Lower lobe of right lung (tissue), 2 donors: ENCODE measurements around the gene KCNK6. TPM values are rescaled to one million over a fixed set of nuclear protein-coding genes. Genes with fewer than 3 reads are reported as not detected.

ENCODE experiments used
- ATAC-seq, 2 donors: fragments of 200-7000 bp; cut with Tn5 transposase; one replicate each; pipeline ENCODE4 v1.9.1; 2020 to 2022; ENCODE audit warnings: mild to moderate bottlenecking in 2 of 2, moderate library complexity in 2 of 2
- DNase-seq: peaks from one replicate; pipeline ENCODE4 v3.0.0-alpha.2; 2020
- H3K27ac ChIP-seq: fragments of 200-600 bp; one replicate; pipeline ENCODE4 v1.8.0; 2022
- H3K27me3 ChIP-seq: fragments of 200-600 bp; one replicate; pipeline ENCODE4 v1.8.0; 2022; ENCODE audit warnings: low read depth
- H3K36me3 ChIP-seq: fragments of 200-600 bp; one replicate; pipeline ENCODE4 v1.8.0; 2022; ENCODE audit warnings: mild to moderate bottlenecking
- H3K4me1 ChIP-seq: fragments of 200-600 bp; one replicate; pipeline ENCODE4 v1.8.0; 2022
- H3K4me3 ChIP-seq: fragments of 200-600 bp; one replicate; pipeline ENCODE4 v1.8.0; 2022; ENCODE audit warnings: mild to moderate bottlenecking
- H3K9me3 ChIP-seq: fragments of 200-600 bp; one replicate; pipeline ENCODE4 v1.8.0; 2022
- CTCF ChIP-seq: fragments of 200-600 bp; IDR thresholded peaks from one replicate; pipeline ENCODE4 v1.8.0; 2022; ENCODE audit warnings: antibody characterized with exemption, mild to moderate bottlenecking
- intact Hi-C: fragments of 100-400 bp; cut with DNase I; formaldehyde crosslinking; loops from one replicate; pipeline ENCODE4 v1.11.0; 2022
- total RNA-seq: library from RNA; stranded (reverse); fragmentation: NEBNext Ultra II Directional; extraction: Animal tissue kit (Norgen Biotek cat#: 25700); gene quantifications from one replicate; pipeline ENCODE4 v1.2.1, GENCODE V29; 2021
- donor health status: DM: no; HTN: yes; CAD: no; lungs with severe emphysema.

The KCNK6 gene
- total RNA-seq, 1 donor from 2014 or later, result 11.5 TPM

- peak in 1 of 2 donors; percentile 31 for ATAC-seq
These were observed 55.5 kb downstream of the KCNK6 start for GRCh38 chr19:38375098-38375493.

GRCh38 chr19:38375748-38376147 lies 56.1 kb downstream of the KCNK6 start:
- Histone ChIP-seq H3K4me3 (peak overlapping the region; percentile 95), H3K9me3 (no peaks in the 10 kb centered on the region), H3K36me3 (peaks cover 43% of the 10 kb centered on the region), H3K27me3 (no peaks in the 10 kb centered on the region), H3K4me1 (peaks cover 17% of the 10 kb centered on the region), H3K27ac (no peak overlapping the region)
- DNase-seq (no peak), ATAC-seq (no peak)
- TF ChIP-seq CTCF, result no peak
- intact Hi-C loops, result no loop called here

More at GRCh38 chr19:38375098-38375493, 55.5 kb downstream of the KCNK6 start:
- Histone ChIP-seq H3K9me3 (no peaks in the 10 kb centered on the region), H3K4me3 (peak overlapping the region; percentile 95), H3K27ac (peak overlapping the region; percentile 91), H3K4me1 (peaks cover 17% of the 10 kb centered on the region), H3K27me3 (no peaks in the 10 kb centered on the region), H3K36me3 (peaks cover 38% of the 10 kb centered on the region)
- no peak for TF ChIP-seq CTCF
- DNase-seq, result no peak
- intact Hi-C loops, result no loop called here

- DNase-seq (no peak), ATAC-seq (no peak)
- no peak overlapping the region for H3K27ac ChIP-seq
- H3K27me3 ChIP-seq, result no peaks in the 10 kb centered on the region
- intact Hi-C loops, result no loop called here
- no peak for TF ChIP-seq CTCF
- H3K9me3 ChIP-seq, result no peaks in the 10 kb centered on the region
- H3K4me1 ChIP-seq, result peaks cover 17% of the 10 kb centered on the region
- peaks cover 51% of the 10 kb centered on the region for H3K36me3 ChIP-seq
- H3K4me3 ChIP-seq, result no peak overlapping the region
These were observed 56.9 kb downstream of the KCNK6 start for GRCh38 chr19:38376576-38376975.

- DNase-seq (no peak), ATAC-seq (no peak)
- H3K27me3 ChIP-seq, result no peaks in the 10 kb centered on the region
- no peaks in the 10 kb centered on the region for H3K9me3 ChIP-seq
- H3K27ac ChIP-seq, result no peak overlapping the region
- H3K36me3 ChIP-seq, result peaks cover 56% of the 10 kb centered on the region
- H3K4me3 ChIP-seq, result no peak overlapping the region
- peaks cover 17% of the 10 kb centered on the region for H3K4me1 ChIP-seq
- intact Hi-C loops, result no loop called here
- no peak for TF ChIP-seq CTCF
These were observed 57.4 kb downstream of the KCNK6 start for GRCh38 chr19:38377052-38377451.

- H3K36me3 ChIP-seq, result peaks cover 74% of the 10 kb centered on the region
- H3K4me3 ChIP-seq, result no peak overlapping the region
- ATAC-seq, result no peak
- intact Hi-C loops, result no loop called here
- H3K27me3 ChIP-seq, result no peaks in the 10 kb centered on the region
- DNase-seq, result no peak
- H3K9me3 ChIP-seq, result no peaks in the 10 kb centered on the region
- no peak overlapping the region for H3K27ac ChIP-seq
- peaks cover 17% of the 10 kb centered on the region for H3K4me1 ChIP-seq
- TF ChIP-seq CTCF, result no peak
These were observed 59.2 kb downstream of the KCNK6 start for GRCh38 chr19:38378866-38379265.

- Histone ChIP-seq H3K27ac (no peak overlapping the region), H3K36me3 (peaks cover 77% of the 10 kb centered on the region), H3K4me1 (peaks cover 9% of the 10 kb centered on the region), H3K4me3 (no peak overlapping the region), H3K9me3 (no peaks in the 10 kb centered on the region), H3K27me3 (peaks cover 12% of the 10 kb centered on the region)
- intact Hi-C loops, result no loop called here
- no peak for TF ChIP-seq CTCF
- no peak for DNase-seq
- no peak for ATAC-seq
These were observed 61.5 kb downstream of the KCNK6 start for GRCh38 chr19:38381138-38381537.
